Measurements from ENCODE around the gene FBXO31. TPM values are rescaled to one million over a fixed set of nuclear protein-coding genes. Genes with fewer than 3 reads are reported as not detected.

The FBXO31 gene
- total and polyA plus RNA-seq, 2 donors from 2014 or later = 12.5 to 34.9 TPM

- Histone ChIP-seq H3K4me1 (ENCODE audit: control insufficient read depth in 2 of 3, insufficient read depth in 2 of 3, low read depth in 1 of 3, low read length in 3 of 3) (peaks cover 0 to 4% (median 3%) of the 10 kb centered on the region in 3 donors), H3K9me3 (ENCODE audit: control insufficient read depth in 2 of 3, insufficient read depth in 1 of 3, low read length in 3 of 3) (no peaks in the 10 kb centered on the region), H3K9ac (ENCODE audit: low read length in 3 of 3) (no peak overlapping the region), H3K36me3 (ENCODE audit: control insufficient read depth in 2 of 3, insufficient read depth in 3 of 3, low read length in 3 of 3) (peaks cover 2 to 55% (median 24%) of the 10 kb centered on the region in 3 donors), H3K27ac (ENCODE audit: low read depth in 2 of 2, low read length in 2 of 2) (no peak overlapping the region), H3K4me3 (ENCODE audit: low read length in 3 of 3) (no peak overlapping the region), H3K27me3 (ENCODE audit: control insufficient read depth, insufficient read depth, low read length) (no peaks in the 10 kb centered on the region)
- intact Hi-C loops (cut with DNase I) = no loop called here
- TF ChIP-seq CTCF (IDR thresholded peaks at IDR 0.05; ENCODE audit: borderline replicate concordance, extremely low read depth, insufficient read depth) = no peak
- DNase-seq = no peak
- no peak for FAIRE-seq
Measured at GRCh38 chr16:87411375-87412271, 28.0 kb upstream of the FBXO31 start.

GRCh38 chr16:87410968-87411367, 27.4 kb upstream of the FBXO31 start:
- H3K27me3 ChIP-seq (ENCODE audit: control insufficient read depth, insufficient read depth, low read length) = no peaks in the 10 kb centered on the region
- no peak for DNase-seq
- no peak overlapping the region for H3K27ac ChIP-seq (ENCODE audit: low read depth in 2 of 2, low read length in 2 of 2)
- H3K9ac ChIP-seq (ENCODE audit: low read length in 3 of 3) = no peak overlapping the region
- no peak for FAIRE-seq
- no peak for TF ChIP-seq CTCF (IDR thresholded peaks at IDR 0.05; ENCODE audit: borderline replicate concordance, extremely low read depth, insufficient read depth)
- peaks cover 0 to 49% (median 21%) of the 10 kb centered on the region in 3 donors for H3K36me3 ChIP-seq (ENCODE audit: control insufficient read depth in 2 of 3, insufficient read depth in 3 of 3, low read length in 3 of 3)
- no peak overlapping the region for H3K4me3 ChIP-seq (ENCODE audit: low read length in 3 of 3)
- peaks cover 0 to 4% (median 3%) of the 10 kb centered on the region in 3 donors for H3K4me1 ChIP-seq (ENCODE audit: control insufficient read depth in 2 of 3, insufficient read depth in 2 of 3, low read depth in 1 of 3, low read length in 3 of 3)
- intact Hi-C loops (cut with DNase I) = no loop called here
- no peaks in the 10 kb centered on the region for H3K9me3 ChIP-seq (ENCODE audit: control insufficient read depth in 2 of 3, insufficient read depth in 1 of 3, low read length in 3 of 3)

GRCh38 chr16:87410530-87410929, 27.0 kb upstream of the FBXO31 start:
- Histone ChIP-seq H3K4me1 (ENCODE audit: control insufficient read depth in 2 of 3, insufficient read depth in 2 of 3, low read depth in 1 of 3, low read length in 3 of 3) (peaks cover 0 to 4% (median 3%) of the 10 kb centered on the region in 3 donors), H3K9me3 (ENCODE audit: control insufficient read depth in 2 of 3, insufficient read depth in 1 of 3, low read length in 3 of 3) (no peaks in the 10 kb centered on the region), H3K27ac (ENCODE audit: low read depth in 2 of 2, low read length in 2 of 2) (no peak overlapping the region), H3K27me3 (ENCODE audit: control insufficient read depth, insufficient read depth, low read length) (no peaks in the 10 kb centered on the region), H3K36me3 (ENCODE audit: control insufficient read depth in 2 of 3, insufficient read depth in 3 of 3, low read length in 3 of 3) (peaks cover 0 to 45% (median 20%) of the 10 kb centered on the region in 3 donors), H3K4me3 (ENCODE audit: low read length in 3 of 3) (no peak overlapping the region), H3K9ac (ENCODE audit: low read length in 3 of 3) (no peak overlapping the region)
- TF ChIP-seq CTCF (IDR thresholded peaks at IDR 0.05; ENCODE audit: borderline replicate concordance, extremely low read depth, insufficient read depth) = no peak
- intact Hi-C loops (cut with DNase I) = no loop called here
- DNase-seq (peak in 1 of 5 donors; percentile 59), FAIRE-seq (no peak)

Measured in kidney (tissue), 14 donors.